ENCODE data around the gene BATF3.

The BATF3 gene

DNA sequence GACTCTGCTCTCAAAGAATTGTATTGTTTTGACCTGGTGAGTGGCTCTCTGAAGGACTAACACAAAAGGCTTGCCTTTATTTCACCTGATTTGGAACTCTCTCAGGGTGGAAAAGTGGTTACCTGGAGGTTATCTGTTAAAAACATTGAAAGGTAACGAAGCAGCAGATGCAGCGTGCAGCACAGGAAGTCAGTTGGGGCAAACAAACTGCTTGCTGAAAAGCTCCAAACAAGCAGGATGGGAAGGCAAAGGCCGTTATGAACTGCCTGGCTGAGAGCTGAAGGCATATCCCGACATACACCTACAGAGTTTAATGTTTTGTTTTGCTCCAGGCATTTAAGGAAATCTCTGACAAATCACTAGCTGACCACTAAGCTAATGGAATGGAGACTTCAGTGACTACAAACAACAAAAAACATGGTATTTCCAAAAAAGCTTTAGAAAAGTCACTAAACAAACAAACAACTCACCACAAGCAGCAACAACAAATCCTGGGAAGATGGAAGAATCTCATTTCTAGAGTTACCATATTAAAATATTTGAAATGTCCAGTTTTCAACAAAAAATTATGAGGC, 44.3 kb upstream of the BATF3 start:
- Histone ChIP-seq H3K27me3 (ENCODE audit: insufficient read depth, low read length, poor library complexity, severe bottlenecking) (no peaks in the 10 kb centered on the region), H4K20me1 (ENCODE audit: insufficient read depth, low read length, poor library complexity, severe bottlenecking) (no peaks in the 10 kb centered on the region), H3F3A (ENCODE audit: low read depth) (no peaks in the 10 kb centered on the region), H3K4me1 (ENCODE audit: insufficient read depth, low read length, poor library complexity, severe bottlenecking) (peaks cover 9% of the 10 kb centered on the region), H3K36me3 (ENCODE audit: insufficient read depth, low read length) (peaks cover 14% of the 10 kb centered on the region), H3K4me2 (ENCODE audit: low read depth, low read length, poor library complexity, severe bottlenecking) (peak overlapping the region; percentile 0), H3K79me2 (ENCODE audit: insufficient read depth, low read length) (peaks cover 38% of the 10 kb centered on the region), H3K9ac (ENCODE audit: low read depth, low read length, poor library complexity, severe bottlenecking) (no peak overlapping the region), H3K9me2 (replicated peaks; ENCODE audit: low read depth, low read length) (no peaks in the 10 kb centered on the region), H3K9me3 (ENCODE audit: insufficient read depth, low read depth, low read length) (peaks cover 9% of the 10 kb centered on the region; the same call in 1 of the 2 replicates), H2AFZ (ENCODE audit: low read length) (no peak overlapping the region), H3K4me3 (ENCODE audit: low read length, poor library complexity, severe bottlenecking) (no peak overlapping the region)
- TF ChIP-seq CTCF (conservative IDR thresholded peaks at IDR 0.05; ENCODE audit: low read length) = no peak
- no peak for TF ChIP-seq EZH2phosphoT487 (IDR thresholded peaks at IDR 0.05; ENCODE audit: borderline replicate concordance)

DNA sequence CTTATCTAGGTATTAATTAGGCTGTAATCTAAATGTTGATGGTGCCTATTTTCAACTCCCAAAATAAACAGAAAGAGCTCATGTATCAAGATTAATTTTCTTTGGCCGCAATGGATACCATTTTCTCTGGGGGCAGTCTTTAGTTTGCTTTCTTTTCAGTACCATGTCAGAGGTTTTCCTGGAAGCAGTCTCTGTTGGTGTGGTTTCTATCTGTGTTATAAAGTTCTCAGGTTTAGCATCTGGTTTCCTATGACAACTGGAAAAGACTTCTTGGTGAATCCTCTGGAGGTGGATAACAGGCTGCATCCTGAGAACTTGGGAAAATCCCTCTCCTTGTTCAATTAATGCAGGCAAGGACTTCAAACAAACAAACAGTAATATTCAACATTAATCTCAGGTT, 38.7 kb upstream of the BATF3 start:
- Histone ChIP-seq H3K9ac (ENCODE audit: low read depth, low read length, poor library complexity, severe bottlenecking) (no peak overlapping the region), H3K27me3 (ENCODE audit: insufficient read depth, low read length, poor library complexity, severe bottlenecking) (no peaks in the 10 kb centered on the region), H4K20me1 (ENCODE audit: insufficient read depth, low read length, poor library complexity, severe bottlenecking) (no peaks in the 10 kb centered on the region), H3K79me2 (ENCODE audit: insufficient read depth, low read length) (0 out of 2 replicates have a peak, but pooled peaks cover 11% of the 10 kb centered on the region), H3K9me3 (ENCODE audit: insufficient read depth, low read depth, low read length) (peaks cover 9% of the 10 kb centered on the region; the same call in 1 of the 2 replicates), H3K9me2 (replicated peaks; ENCODE audit: low read depth, low read length) (no peaks in the 10 kb centered on the region), H3K36me3 (ENCODE audit: insufficient read depth, low read length) (peaks cover 26% of the 10 kb centered on the region), H2AFZ (ENCODE audit: low read length) (no peak overlapping the region), H3K4me3 (ENCODE audit: low read length, poor library complexity, severe bottlenecking) (no peak overlapping the region), H3K4me2 (ENCODE audit: low read depth, low read length, poor library complexity, severe bottlenecking) (no peak overlapping the region), H3K4me1 (ENCODE audit: insufficient read depth, low read length, poor library complexity, severe bottlenecking) (no peaks in the 10 kb centered on the region), H3F3A (ENCODE audit: low read depth) (no peaks in the 10 kb centered on the region)
- TF ChIP-seq CTCF (conservative IDR thresholded peaks at IDR 0.05; ENCODE audit: low read length) (0 out of 2 replicates have a peak, but pooled peaks have one; percentile 14), EZH2phosphoT487 (IDR thresholded peaks at IDR 0.05; ENCODE audit: borderline replicate concordance) (no peak)

DNA sequence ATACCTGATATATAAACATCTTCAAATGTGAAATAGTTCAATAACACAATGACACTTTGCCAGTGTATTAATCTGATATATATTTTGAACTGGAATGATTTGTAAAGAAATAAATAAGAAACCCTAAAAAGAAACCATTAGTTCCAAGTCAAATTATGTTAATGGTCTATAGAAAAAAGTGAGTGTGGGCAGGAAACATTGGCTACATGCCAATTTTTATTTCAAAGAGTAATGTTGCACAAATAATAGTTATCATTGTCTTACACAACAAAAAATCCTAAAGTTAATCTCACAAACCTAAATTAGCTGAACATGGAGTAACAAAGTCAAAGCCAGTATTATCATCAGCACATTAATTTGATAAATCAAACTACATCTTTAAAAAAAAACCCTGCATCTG, 37.9 kb upstream of the BATF3 start:
- no peaks in the 10 kb centered on the region for H3F3A ChIP-seq (ENCODE audit: low read depth)
- no peaks in the 10 kb centered on the region for H3K9me2 ChIP-seq (replicated peaks; ENCODE audit: low read depth, low read length)
- no peak overlapping the region for H3K4me2 ChIP-seq (ENCODE audit: low read depth, low read length, poor library complexity, severe bottlenecking)
- no peak overlapping the region for H3K9ac ChIP-seq (ENCODE audit: low read depth, low read length, poor library complexity, severe bottlenecking)
- no peaks in the 10 kb centered on the region for H3K27me3 ChIP-seq (ENCODE audit: insufficient read depth, low read length, poor library complexity, severe bottlenecking)
- no peaks in the 10 kb centered on the region for H3K4me1 ChIP-seq (ENCODE audit: insufficient read depth, low read length, poor library complexity, severe bottlenecking)
- peaks cover 9% of the 10 kb centered on the region; the same call in 1 of the 2 replicates for H3K9me3 ChIP-seq (ENCODE audit: insufficient read depth, low read depth, low read length)
- no peak overlapping the region for H3K4me3 ChIP-seq (ENCODE audit: low read length, poor library complexity, severe bottlenecking)
- H4K20me1 ChIP-seq (ENCODE audit: insufficient read depth, low read length, poor library complexity, severe bottlenecking) = no peaks in the 10 kb centered on the region
- 0 out of 2 replicates have a peak, but pooled peaks cover 8% of the 10 kb centered on the region for H3K79me2 ChIP-seq (ENCODE audit: insufficient read depth, low read length)
- TF ChIP-seq EZH2phosphoT487 (IDR thresholded peaks at IDR 0.05; ENCODE audit: borderline replicate concordance) = no peak
- no peak for TF ChIP-seq CTCF (conservative IDR thresholded peaks at IDR 0.05; ENCODE audit: low read length)
- H2AFZ ChIP-seq (ENCODE audit: low read length) = no peak overlapping the region
- peaks cover 26% of the 10 kb centered on the region for H3K36me3 ChIP-seq (ENCODE audit: insufficient read depth, low read length)
